Coronary artery (tissue), 2 donors: ENCODE measurements around the gene ARHGEF40.
A peak's percentile ranks its signal among the peaks of the same experiment; 100 is the strongest.

ENCODE experiments used
- DNase-seq: peaks from one replicate; pipeline ENCODE4 v3.0.0-alpha.2; 2017; ENCODE audit warnings: low spot score
- H3K27ac ChIP-seq, 2 donors: fragments of 200-600 bp; sonication (generic); one replicate each; pipeline ENCODE4 v1.5.1; 2016 to 2019
- H3K4me3 ChIP-seq: fragments of 200-600 bp; sonication (generic); 2 replicates; pipeline ENCODE4 v1.5.1; 2016; ENCODE audit warnings: mild to moderate bottlenecking, moderate library complexity
- CTCF ChIP-seq: fragments of 200-600 bp; sonication (generic); IDR thresholded peaks from one replicate; pipeline ENCODE4 v1.5.1; 2019; ENCODE audit warnings: antibody characterized with exemption

ARHGEF40 gene

GRCh38 chr14:21133901-21134300 lies 63.8 kb downstream of the ARHGEF40 start:
- no peak overlapping the region for H3K27ac ChIP-seq
- no peak for TF ChIP-seq CTCF
- H3K4me3 ChIP-seq, result no peak overlapping the region
- DNase-seq, result no peak

GRCh38 chr14:21136024-21136423 lies 65.9 kb downstream of the ARHGEF40 start:
- no peak overlapping the region for H3K4me3 ChIP-seq
- no peak for DNase-seq
- peak; percentile 34 for TF ChIP-seq CTCF
- H3K27ac ChIP-seq, result no peak overlapping the region
